Right lobe of liver (tissue), 4 donors: ENCODE data around the gene LCMT1.
"Not testable (repeated sequence)": the region's sequence is repeated elsewhere in the genome, so short reads cannot be mapped to it uniquely, and the experiment has no call there.

Experiments used
- POLR2A ChIP-seq: fragments of 450-650 bp; IDR thresholded peaks from one replicate; pipeline ENCODE4 v1.6.1; 2017; ENCODE audit warnings: antibody characterized with exemption, mild to moderate bottlenecking
- TF ChIP-seq, protein P1 (sequence below), 4 donors: fragments of 200-600 bp in 3 of 4; fragments of 450-650 bp in 1 of 4; IDR thresholded peaks; one replicate each; pipeline versions ENCODE4 v1.5.1 to v1.8.0; 2016 to 2022; ENCODE audit warnings: antibody characterized with exemption in 4 of 4, mild to moderate bottlenecking in 2 of 4
- donor health status: DM: no; HTN: no; CAD: no.
- donor health status: DM: no; HTN: no; CAD: no.
- donor health status: DM: no; HTN: yes; CAD: no.

DNA sequence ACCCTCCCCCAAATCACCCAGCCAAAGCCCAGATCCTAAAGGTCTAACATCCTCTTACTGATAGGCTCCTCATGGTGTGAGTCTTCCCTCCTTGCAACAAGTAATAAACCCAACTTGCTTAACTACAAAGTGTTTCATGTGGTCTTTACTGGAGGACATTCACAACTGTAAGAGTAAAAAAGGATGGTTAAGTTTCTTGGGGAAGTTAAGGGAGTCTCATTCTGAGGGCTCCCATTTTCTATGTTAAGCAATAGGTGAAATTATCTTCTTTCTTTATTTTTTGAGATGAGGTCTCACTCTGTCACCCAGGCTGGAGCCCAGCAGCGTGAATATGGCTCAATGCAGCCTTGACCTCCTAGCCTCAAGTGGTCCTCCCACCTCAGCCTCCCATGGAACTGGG is 47.3 kb upstream of the LCMT1 start:
- TF ChIP-seq, protein P1, sequence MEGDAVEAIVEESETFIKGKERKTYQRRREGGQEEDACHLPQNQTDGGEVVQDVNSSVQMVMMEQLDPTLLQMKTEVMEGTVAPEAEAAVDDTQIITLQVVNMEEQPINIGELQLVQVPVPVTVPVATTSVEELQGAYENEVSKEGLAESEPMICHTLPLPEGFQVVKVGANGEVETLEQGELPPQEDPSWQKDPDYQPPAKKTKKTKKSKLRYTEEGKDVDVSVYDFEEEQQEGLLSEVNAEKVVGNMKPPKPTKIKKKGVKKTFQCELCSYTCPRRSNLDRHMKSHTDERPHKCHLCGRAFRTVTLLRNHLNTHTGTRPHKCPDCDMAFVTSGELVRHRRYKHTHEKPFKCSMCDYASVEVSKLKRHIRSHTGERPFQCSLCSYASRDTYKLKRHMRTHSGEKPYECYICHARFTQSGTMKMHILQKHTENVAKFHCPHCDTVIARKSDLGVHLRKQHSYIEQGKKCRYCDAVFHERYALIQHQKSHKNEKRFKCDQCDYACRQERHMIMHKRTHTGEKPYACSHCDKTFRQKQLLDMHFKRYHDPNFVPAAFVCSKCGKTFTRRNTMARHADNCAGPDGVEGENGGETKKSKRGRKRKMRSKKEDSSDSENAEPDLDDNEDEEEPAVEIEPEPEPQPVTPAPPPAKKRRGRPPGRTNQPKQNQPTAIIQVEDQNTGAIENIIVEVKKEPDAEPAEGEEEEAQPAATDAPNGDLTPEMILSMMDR (IDR thresholded peaks at IDR 0.05): not testable (repeated sequence)
- TF ChIP-seq POLR2A: not testable (repeated sequence)
